Natural killer cell treated with Interleukin-12 subunit alpha and Interleukin-12 subunit beta and Interleukin-15 and Interleukin-18, amount 100 ng/mL, for 72 hours (primary cell): ENCODE results near the gene FMN1. TPM values are rescaled to one million over a fixed set of nuclear protein-coding genes. Genes with fewer than 3 reads are reported as not detected.

Experiments used
- ATAC-seq, 2 donors: fragments of 150-1000 bp; cut with Tn5 transposase in 1 of 2; sonication (Bioruptor Pico), chemical (Tn5 transposase) in 1 of 2; 2 replicates each; pipeline ENCODE4 v1.10.0; 2021
- DNase-seq: peaks from one replicate; pipeline ENCODE4 v3.0.0; 2022; ENCODE audit warnings: low spot score
- H3K27ac Mint-ChIP-seq, 2 donors: 1 replicate in 1 of 2; 2 replicates in 1 of 2; pipeline ENCODE4 v1.8.0; 2022; ENCODE audit warnings: mixed read lengths in 2 of 2, mild to moderate bottlenecking in 1 of 2, moderate library complexity in 1 of 2
- H3K27me3 Mint-ChIP-seq, 2 donors: 1 replicate in 1 of 2; 2 replicates in 1 of 2; pipeline ENCODE4 v1.8.0; 2022; ENCODE audit warnings: mixed read lengths in 2 of 2
- H3K36me3 Mint-ChIP-seq: one replicate; pipeline ENCODE4 v1.8.0; 2022; ENCODE audit warnings: mixed read lengths
- H3K4me1 Mint-ChIP-seq, 2 donors: 1 replicate in 1 of 2; 2 replicates in 1 of 2; pipeline ENCODE4 v1.8.0; 2022; ENCODE audit warnings: low read depth in 2 of 2, mixed read lengths in 2 of 2, mild to moderate bottlenecking in 1 of 2
- H3K4me3 Mint-ChIP-seq: one replicate; pipeline ENCODE4 v1.8.0; 2022; ENCODE audit warnings: mixed read lengths
- H3K9me3 Mint-ChIP-seq: 2 replicates; pipeline ENCODE4 v1.8.0; 2022; ENCODE audit warnings: mixed read lengths
- total RNA-seq, 2 donors: library from RNA; stranded (reverse); gene quantifications; one replicate each; pipeline ENCODE4 v1.2.3, GENCODE V29; 2022

Gene FMN1
- total RNA-seq, 2 donors from 2014 or later, result 0.55 to 2.6 TPM

- no peak overlapping the region for H3K4me3 Mint-ChIP-seq
- no peak for ATAC-seq
- H3K27ac Mint-ChIP-seq, result no peak overlapping the region
- DNase-seq, result no peak
- no peaks in the 10 kb centered on the region for H3K9me3 Mint-ChIP-seq
- H3K36me3 Mint-ChIP-seq, result no peaks in the 10 kb centered on the region
- H3K27me3 Mint-ChIP-seq, result peaks cover 7 to 21% of the 10 kb centered on the region in 2 donors
- H3K4me1 Mint-ChIP-seq, result peaks cover 0 to 5% of the 10 kb centered on the region in 2 donors
Observed at GRCh38 chr15:33005582-33005981, 188.9 kb downstream of the FMN1 start.

- Mint-ChIP-seq H3K4me1 (peaks cover 0 to 5% of the 10 kb centered on the region in 2 donors), H3K9me3 (no peaks in the 10 kb centered on the region), H3K4me3 (no peak overlapping the region), H3K27ac (no peak overlapping the region), H3K27me3 (peaks cover 13% of the 10 kb centered on the region in 2 donors), H3K36me3 (no peaks in the 10 kb centered on the region)
- no peak for ATAC-seq
- DNase-seq, result no peak
Observed at GRCh38 chr15:33001926-33002325, 192.6 kb downstream of the FMN1 start.

- ATAC-seq, result no peak
- no peak for DNase-seq
- no peak overlapping the region for H3K4me3 Mint-ChIP-seq
- no peak overlapping the region for H3K27ac Mint-ChIP-seq
- H3K27me3 Mint-ChIP-seq, result peaks cover 7 to 11% of the 10 kb centered on the region in 2 donors
- no peaks in the 10 kb centered on the region for H3K4me1 Mint-ChIP-seq
- no peaks in the 10 kb centered on the region for H3K36me3 Mint-ChIP-seq
- no peaks in the 10 kb centered on the region for H3K9me3 Mint-ChIP-seq
Observed at GRCh38 chr15:32998979-32999672, 195.4 kb downstream of the FMN1 start.

GRCh38 chr15:32998182-32998581 is 196.3 kb downstream of the FMN1 start:
- Mint-ChIP-seq H3K9me3 (no peaks in the 10 kb centered on the region), H3K4me3 (no peak overlapping the region), H3K27ac (no peak overlapping the region), H3K27me3 (peaks cover 7 to 13% of the 10 kb centered on the region in 2 donors), H3K4me1 (no peaks in the 10 kb centered on the region), H3K36me3 (no peaks in the 10 kb centered on the region)
- DNase-seq (no peak), ATAC-seq (no peak)

- Mint-ChIP-seq H3K27ac (no peak overlapping the region), H3K27me3 (peaks cover 4 to 10% of the 10 kb centered on the region in 2 donors), H3K4me3 (no peak overlapping the region), H3K4me1 (no peaks in the 10 kb centered on the region), H3K36me3 (no peaks in the 10 kb centered on the region), H3K9me3 (no peaks in the 10 kb centered on the region)
- ATAC-seq (no peak), DNase-seq (no peak)
Observed at GRCh38 chr15:32994810-32995424, 199.6 kb downstream of the FMN1 start.

- Mint-ChIP-seq H3K4me1 (no peaks in the 10 kb centered on the region), H3K4me3 (no peak overlapping the region), H3K9me3 (no peaks in the 10 kb centered on the region)
Observed at GRCh38 chr15:32993285-32993684, 201.2 kb downstream of the FMN1 start.

GRCh38 chr15:32991619-32992111 is 202.8 kb downstream of the FMN1 start:
- peaks cover 0 to 5% of the 10 kb centered on the region in 2 donors for H3K27me3 Mint-ChIP-seq
- DNase-seq (no peak), ATAC-seq (no peak)
- no peak overlapping the region for H3K27ac Mint-ChIP-seq
- H3K36me3 Mint-ChIP-seq, result no peaks in the 10 kb centered on the region
- H3K4me1 Mint-ChIP-seq, result no peaks in the 10 kb centered on the region
- H3K4me3 Mint-ChIP-seq, result no peak overlapping the region
- no peaks in the 10 kb centered on the region for H3K9me3 Mint-ChIP-seq

More at GRCh38 chr15:32993285-32993684, 201.2 kb downstream of the FMN1 start:
- DNase-seq, result no peak
- H3K27ac Mint-ChIP-seq, result no peak overlapping the region
- ATAC-seq, result no peak
- peaks cover 0 to 8% of the 10 kb centered on the region in 2 donors for H3K27me3 Mint-ChIP-seq
- H3K36me3 Mint-ChIP-seq, result no peaks in the 10 kb centered on the region

GRCh38 chr15:32990071-32990470 is 204.4 kb downstream of the FMN1 start:
- Mint-ChIP-seq H3K4me3 (no peak overlapping the region), H3K27me3 (peaks cover 5 to 8% of the 10 kb centered on the region in 2 donors), H3K4me1 (no peaks in the 10 kb centered on the region), H3K27ac (no peak overlapping the region), H3K36me3 (no peaks in the 10 kb centered on the region), H3K9me3 (no peaks in the 10 kb centered on the region)
- ATAC-seq (no peak), DNase-seq (no peak)

- Mint-ChIP-seq H3K4me1 (no peaks in the 10 kb centered on the region), H3K9me3 (no peaks in the 10 kb centered on the region), H3K27ac (no peak overlapping the region), H3K36me3 (no peaks in the 10 kb centered on the region), H3K4me3 (no peak overlapping the region), H3K27me3 (peaks cover 4 to 8% of the 10 kb centered on the region in 2 donors)
- no peak for DNase-seq
- no peak for ATAC-seq
Observed at GRCh38 chr15:32987067-32987466, 207.4 kb downstream of the FMN1 start.

GRCh38 chr15:32986147-32986546 is 208.4 kb downstream of the FMN1 start:
- no peak for ATAC-seq
- Mint-ChIP-seq H3K27me3 (peaks cover 4 to 8% of the 10 kb centered on the region in 2 donors), H3K4me1 (no peaks in the 10 kb centered on the region), H3K4me3 (no peak overlapping the region), H3K27ac (no peak overlapping the region), H3K9me3 (no peaks in the 10 kb centered on the region), H3K36me3 (no peaks in the 10 kb centered on the region)
- DNase-seq, result no peak

GRCh38 chr15:32983679-32984078 is 210.8 kb downstream of the FMN1 start:
- DNase-seq, result no peak
- ATAC-seq, result no peak
- Mint-ChIP-seq H3K9me3 (no peaks in the 10 kb centered on the region), H3K36me3 (no peaks in the 10 kb centered on the region), H3K4me1 (no peaks in the 10 kb centered on the region), H3K4me3 (no peak overlapping the region), H3K27ac (no peak overlapping the region), H3K27me3 (peaks cover 4 to 8% of the 10 kb centered on the region in 2 donors)

- no peaks in the 10 kb centered on the region for H3K9me3 Mint-ChIP-seq
Observed at GRCh38 chr15:32982001-32982400, 212.5 kb downstream of the FMN1 start.

GRCh38 chr15:32981536-32981935 is 213.0 kb downstream of the FMN1 start:
- no peaks in the 10 kb centered on the region for H3K36me3 Mint-ChIP-seq
- H3K9me3 Mint-ChIP-seq, result no peaks in the 10 kb centered on the region
- H3K27ac Mint-ChIP-seq, result no peak overlapping the region
- DNase-seq (no peak), ATAC-seq (no peak)
- no peak overlapping the region for H3K4me3 Mint-ChIP-seq
- peaks cover 4 to 8% of the 10 kb centered on the region in 2 donors for H3K27me3 Mint-ChIP-seq
- H3K4me1 Mint-ChIP-seq, result no peaks in the 10 kb centered on the region

More at GRCh38 chr15:32982001-32982400, 212.5 kb downstream of the FMN1 start:
- Mint-ChIP-seq H3K36me3 (no peaks in the 10 kb centered on the region), H3K4me1 (no peaks in the 10 kb centered on the region), H3K27ac (no peak overlapping the region), H3K4me3 (no peak overlapping the region), H3K27me3 (peaks cover 4 to 8% of the 10 kb centered on the region in 2 donors)
- DNase-seq (no peak), ATAC-seq (no peak)

GRCh38 chr15:32979710-32980109 is 214.8 kb downstream of the FMN1 start:
- Mint-ChIP-seq H3K4me1 (no peaks in the 10 kb centered on the region), H3K27me3 (peaks cover 13 to 14% of the 10 kb centered on the region in 2 donors)

More at GRCh38 chr15:32979710-32980109, 214.8 kb downstream of the FMN1 start:
- Mint-ChIP-seq H3K4me3 (no peak overlapping the region), H3K27ac (no peak overlapping the region), H3K36me3 (no peaks in the 10 kb centered on the region), H3K9me3 (no peaks in the 10 kb centered on the region)
- ATAC-seq (no peak), DNase-seq (no peak)
